ENCODE measurements around the gene NBAS. TPM values are rescaled to one million over a fixed set of nuclear protein-coding genes. Genes with fewer than 3 reads are reported as not detected.

The NBAS gene
- polyA plus RNA-seq, 1 donor (not counting 4 experiments of a cell fraction or from before 2014, with no cell fraction given) = 27.9 TPM

- Histone ChIP-seq H2AFZ (ENCODE audit: control insufficient read depth, low read length) (no peak overlapping the region), H3K9me1 (ENCODE audit: control insufficient read depth, extremely low read depth, insufficient read depth, low read length) (no peaks in the 10 kb centered on the region), H3K27ac (ENCODE audit: control insufficient read depth, insufficient read depth, low read length) (no peak overlapping the region), H3K27me3 (ENCODE audit: control insufficient read depth, extremely low read depth, insufficient read depth, low read length) (no peaks in the 10 kb centered on the region), H3K79me2 (ENCODE audit: control insufficient read depth, insufficient read depth, low read length) (no peaks in the 10 kb centered on the region), H3K4me3 (ENCODE audit: control insufficient read depth in 2 of 3, extremely low read depth in 1 of 3, insufficient read depth in 2 of 3, low read depth in 1 of 3, low read length in 3 of 3) (no peak overlapping the region), H3K9ac (ENCODE audit: control insufficient read depth, extremely low read depth, insufficient read depth, low read length) (no peak overlapping the region), H3K4me2 (ENCODE audit: control insufficient read depth, extremely low read depth, insufficient read depth, low read depth, low read length) (no peak overlapping the region), H3K9me3 (ENCODE audit: control insufficient read depth, low read depth, low read length) (no peaks in the 10 kb centered on the region), H3K36me3 (ENCODE audit: control insufficient read depth in 2 of 2, extremely low read depth in 1 of 2, insufficient read depth in 2 of 2, low read length in 2 of 2) (peaks cover 0 to 8% of the 10 kb centered on the region in 2 experiments), H4K20me1 (ENCODE audit: control insufficient read depth, extremely low read depth, insufficient read depth, low read length) (no peaks in the 10 kb centered on the region), H3K4me1 (ENCODE audit: control insufficient read depth, extremely low read depth, insufficient read depth, low read length) (no peaks in the 10 kb centered on the region)
- TF ChIP-seq EZH2 (IDR thresholded peaks at IDR 0.05; ENCODE audit: low read length) (no peak), CTCF (optimal IDR thresholded peaks at IDR 0.05 in 1 of 3, IDR thresholded peaks at IDR 0.05 in 1 of 3, conservative IDR thresholded peaks at IDR 0.05 in 1 of 3; ENCODE audit: extremely low read depth in 1 of 3, insufficient read depth in 2 of 3, low read length in 3 of 3) (no peak)
- FAIRE-seq (no peak), DNase-seq (ENCODE audit: low read depth, low spot score) (no peak)
- dilution Hi-C loops (cut with MboI; ENCODE audit: extremely low pct_ligation_motif_present, low sequenced_read_pairs) = no loop called here
Measured at GRCh38 chr2:15410884-15411283, 150.2 kb downstream of the NBAS start.

DNA sequence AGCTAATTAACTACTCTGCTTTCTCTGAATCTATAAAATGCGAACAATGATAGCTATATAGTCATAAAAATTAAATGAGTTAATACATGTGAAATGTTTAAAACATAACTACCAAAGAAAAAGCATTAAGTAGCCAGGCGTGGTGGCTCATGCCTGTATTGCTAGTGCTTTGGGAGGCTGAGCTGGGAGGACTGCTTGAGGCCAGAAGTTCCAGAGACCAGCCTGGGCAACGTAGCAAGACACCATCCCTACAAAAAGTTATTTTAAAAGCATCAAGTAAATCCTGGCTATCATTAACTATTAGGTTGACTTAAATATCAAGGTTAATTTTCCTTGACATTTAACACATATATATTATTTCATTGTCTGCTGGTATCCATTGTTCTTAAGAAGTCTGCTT is 152.4 kb downstream of the NBAS start:
- H3K27me3 ChIP-seq (ENCODE audit: control insufficient read depth, extremely low read depth, insufficient read depth, low read length) = no peaks in the 10 kb centered on the region
- FAIRE-seq (no peak), DNase-seq (ENCODE audit: low read depth, low spot score) (no peak)
- TF ChIP-seq EZH2 (IDR thresholded peaks at IDR 0.05; ENCODE audit: low read length) (no peak), CTCF (optimal IDR thresholded peaks at IDR 0.05 in 1 of 3, IDR thresholded peaks at IDR 0.05 in 1 of 3, conservative IDR thresholded peaks at IDR 0.05 in 1 of 3; ENCODE audit: extremely low read depth in 1 of 3, insufficient read depth in 2 of 3, low read length in 3 of 3) (no peak)
- no peaks in the 10 kb centered on the region for H4K20me1 ChIP-seq (ENCODE audit: control insufficient read depth, extremely low read depth, insufficient read depth, low read length)
- H2AFZ ChIP-seq (ENCODE audit: control insufficient read depth, low read length) = no peak overlapping the region
- H3K4me2 ChIP-seq (ENCODE audit: control insufficient read depth, extremely low read depth, insufficient read depth, low read depth, low read length) = no peak overlapping the region
- no peaks in the 10 kb centered on the region for H3K9me3 ChIP-seq (ENCODE audit: control insufficient read depth, low read depth, low read length)
- H3K9me1 ChIP-seq (ENCODE audit: control insufficient read depth, extremely low read depth, insufficient read depth, low read length) = no peaks in the 10 kb centered on the region
- no peak overlapping the region for H3K9ac ChIP-seq (ENCODE audit: control insufficient read depth, extremely low read depth, insufficient read depth, low read length)
- H3K79me2 ChIP-seq (ENCODE audit: control insufficient read depth, insufficient read depth, low read length) = no peaks in the 10 kb centered on the region
- no peak overlapping the region for H3K27ac ChIP-seq (ENCODE audit: control insufficient read depth, insufficient read depth, low read length)
- peaks cover 0 to 8% of the 10 kb centered on the region in 2 experiments for H3K36me3 ChIP-seq (ENCODE audit: control insufficient read depth in 2 of 2, extremely low read depth in 1 of 2, insufficient read depth in 2 of 2, low read length in 2 of 2)
- H3K4me1 ChIP-seq (ENCODE audit: control insufficient read depth, extremely low read depth, insufficient read depth, low read length) = no peaks in the 10 kb centered on the region
- no peak overlapping the region for H3K4me3 ChIP-seq (ENCODE audit: control insufficient read depth in 2 of 3, extremely low read depth in 1 of 3, insufficient read depth in 2 of 3, low read depth in 1 of 3, low read length in 3 of 3)
- dilution Hi-C loops (cut with MboI; ENCODE audit: extremely low pct_ligation_motif_present, low sequenced_read_pairs) = no loop called here

All from keratinocyte (primary cell).